Stimulated activated CD4-positive, alpha-beta T cell treated with anti-CD3 and anti-CD28 coated beads, TNF-alpha, amount 100 ng/mL, for 4 hours (primary cell): ENCODE results near the gene DCC.

ENCODE experiments used
- DNase-seq, 3 experiments: peaks; one replicate each; pipeline ENCODE4 v3.0.0-alpha.2; 2020; ENCODE audit warnings: low read depth in 3 of 3

DCC gene

DNA sequence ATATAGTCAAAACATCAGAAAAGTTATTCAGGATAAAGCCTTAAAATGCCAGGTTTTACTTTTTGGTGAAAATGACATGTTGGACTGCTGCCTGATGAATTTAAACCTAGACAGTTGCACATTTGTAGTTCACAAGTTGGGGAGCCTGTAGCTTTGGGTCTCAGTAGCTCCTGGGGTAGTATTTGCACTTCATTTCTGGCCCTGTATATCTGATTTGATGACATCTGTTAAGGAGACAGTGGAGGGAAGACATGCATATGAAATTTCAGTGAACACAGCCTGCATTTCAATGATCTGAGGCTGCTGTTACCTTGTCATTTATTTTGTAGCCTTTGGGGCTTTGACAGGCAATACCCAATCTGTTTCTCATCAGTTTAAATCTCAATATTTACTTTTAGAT is 156.4 kb downstream of the DCC start:
- DNase-seq, result no peak

DNA sequence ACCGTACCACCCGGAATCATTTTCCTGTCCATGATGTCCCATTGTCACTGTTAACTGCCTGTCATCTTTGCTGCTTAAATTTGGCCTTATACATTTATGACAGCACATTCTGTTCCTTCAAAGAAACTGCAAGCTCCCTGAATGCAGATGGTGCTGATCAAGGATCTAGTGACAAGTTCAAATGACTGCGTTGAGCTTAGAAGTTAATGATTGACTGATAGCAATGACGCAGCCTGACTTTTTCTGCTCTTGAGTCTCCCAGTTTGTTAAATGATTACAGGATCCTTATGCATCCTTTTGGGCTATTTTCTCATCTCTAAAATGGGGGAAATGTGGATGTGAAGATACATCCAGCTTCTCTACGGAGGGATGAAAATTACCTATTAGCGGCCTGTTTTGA is 159.0 kb downstream of the DCC start:
- DNase-seq, result no peak

DNA sequence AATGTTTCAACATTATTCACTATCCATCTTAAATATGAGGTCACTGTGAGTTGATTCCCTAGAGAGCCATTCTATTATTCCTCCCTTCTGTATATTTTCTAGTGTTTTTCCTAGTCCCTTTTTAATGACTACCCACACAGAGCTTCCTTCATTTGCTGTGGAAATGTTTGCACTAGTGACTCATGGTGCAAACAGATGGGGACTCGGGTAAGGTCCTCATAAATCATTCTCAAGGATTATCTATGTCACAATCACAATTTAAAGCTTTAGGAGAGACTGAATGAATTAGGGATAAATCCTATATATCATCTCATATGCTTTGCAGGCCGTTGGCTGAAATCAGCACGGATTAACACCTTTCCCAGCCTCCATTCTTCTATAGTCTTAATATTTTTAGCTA is 159.6 kb downstream of the DCC start:
- no peak for DNase-seq

DNA sequence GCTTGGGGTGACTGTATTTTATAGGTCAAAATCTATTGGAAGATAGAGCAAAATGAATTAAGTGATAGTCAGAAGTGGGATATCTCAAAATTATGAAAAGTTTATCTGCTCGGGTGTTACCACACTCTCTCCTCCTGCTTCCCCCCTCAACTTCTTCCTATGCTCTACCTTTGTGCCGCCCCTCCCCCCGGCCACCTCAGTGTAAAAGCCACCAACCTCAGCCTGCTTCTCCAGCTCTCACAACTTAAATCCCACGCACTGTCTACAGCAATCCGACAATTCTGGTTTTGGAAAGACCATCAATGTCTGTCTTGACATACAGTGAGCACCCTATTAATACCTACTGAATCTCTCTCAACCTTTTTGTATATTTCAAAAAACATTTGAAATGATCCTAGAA is 164.6 kb downstream of the DCC start:
- DNase-seq, result no peak

DNA sequence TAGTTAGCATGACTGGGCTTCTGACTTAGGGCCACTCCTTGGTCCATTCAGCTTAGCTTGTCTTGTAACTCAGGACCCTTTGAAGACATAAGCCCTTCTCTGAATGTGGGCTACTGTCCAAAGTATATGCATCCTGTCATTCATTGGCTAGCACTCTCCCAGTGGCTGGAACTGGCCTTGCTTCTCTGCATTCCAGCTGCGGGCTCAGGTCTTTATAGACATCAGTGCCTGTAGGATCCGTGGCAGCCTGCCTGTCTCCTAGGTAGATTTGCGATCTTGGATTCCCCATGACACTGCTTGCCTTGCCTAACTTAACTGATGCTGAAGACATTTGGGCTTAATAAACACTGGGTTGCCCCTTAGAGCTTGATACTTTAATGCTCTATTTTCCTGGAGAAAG is 170.1 kb downstream of the DCC start:
- DNase-seq, result no peak

DNA sequence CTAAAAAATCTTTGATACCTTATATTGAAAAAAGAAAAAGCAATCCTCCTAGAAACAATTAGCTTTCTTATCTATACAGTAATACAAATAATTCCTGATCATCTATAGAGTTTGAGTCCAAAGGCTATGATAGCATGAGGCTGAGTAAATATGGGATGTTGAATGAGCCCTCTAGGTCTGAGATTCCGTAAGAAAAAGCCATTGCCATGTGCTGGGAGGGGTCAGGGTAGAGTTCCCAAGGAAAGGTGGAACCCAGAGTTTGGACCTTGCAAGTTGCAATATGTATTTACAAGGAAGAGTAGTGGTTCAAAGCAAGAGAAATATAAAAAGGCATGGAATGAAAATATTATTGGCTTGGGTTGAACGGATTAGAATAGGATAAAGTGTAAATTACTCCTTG is 178.1 kb downstream of the DCC start:
- no peak for DNase-seq

DNA sequence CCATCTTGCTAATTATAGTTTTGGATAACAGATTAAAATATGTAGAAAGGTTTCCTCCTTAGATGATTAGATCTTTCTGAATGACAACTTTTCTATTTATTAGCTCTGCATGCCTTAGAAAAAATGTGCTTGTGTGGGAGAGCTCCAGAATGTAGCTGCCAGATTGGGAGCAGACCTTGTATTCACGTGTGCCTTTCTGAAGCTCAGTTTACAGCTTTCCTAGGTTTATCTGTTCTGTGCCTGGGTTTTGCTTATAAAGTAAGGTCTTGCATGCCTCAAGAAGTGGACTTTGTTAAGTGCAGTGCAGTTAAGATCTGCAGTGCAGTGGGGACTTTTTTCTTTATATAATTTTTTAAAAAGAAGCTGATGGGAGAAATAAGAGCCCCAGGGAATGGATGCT is 179.0 kb downstream of the DCC start:
- DNase-seq, result no peak

DNA sequence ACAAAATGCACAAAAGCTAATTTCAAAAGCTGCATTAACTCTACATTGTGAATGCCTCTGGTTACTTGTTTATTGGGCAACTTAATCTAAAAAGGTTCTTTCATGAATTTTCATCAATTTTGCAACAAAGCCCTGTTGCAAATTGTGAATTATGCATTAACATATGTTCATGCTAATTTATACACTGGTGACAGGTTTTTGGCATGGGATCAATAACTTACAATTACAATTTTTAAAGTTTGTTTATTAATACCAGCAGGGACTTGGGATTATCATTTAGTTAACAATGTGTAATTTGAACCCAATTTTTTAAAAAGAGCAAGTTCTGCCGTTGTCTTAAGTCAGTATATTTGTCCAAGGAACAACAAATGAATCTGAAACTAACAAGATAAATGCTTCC is 183.6 kb downstream of the DCC start:
- DNase-seq, result no peak

DNA sequence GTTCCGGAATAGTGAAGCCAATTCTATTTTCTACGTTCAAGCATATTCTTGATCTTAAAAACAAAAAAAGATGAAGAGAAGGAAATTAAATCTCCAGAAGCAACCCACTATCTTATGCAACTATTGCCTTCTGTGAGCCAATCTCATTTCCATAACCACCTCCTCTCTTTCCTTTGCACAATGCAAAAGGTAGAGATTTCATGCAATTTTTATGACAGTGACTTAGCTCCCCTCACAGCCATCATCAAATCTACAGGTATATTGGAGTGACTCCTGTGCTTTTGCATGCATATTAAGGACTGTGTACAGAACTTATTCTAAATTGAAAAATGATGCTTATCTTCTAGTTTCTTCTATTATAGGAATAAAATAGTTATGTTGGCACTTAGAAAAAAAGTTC is 191.8 kb downstream of the DCC start:
- no peak for DNase-seq

DNA sequence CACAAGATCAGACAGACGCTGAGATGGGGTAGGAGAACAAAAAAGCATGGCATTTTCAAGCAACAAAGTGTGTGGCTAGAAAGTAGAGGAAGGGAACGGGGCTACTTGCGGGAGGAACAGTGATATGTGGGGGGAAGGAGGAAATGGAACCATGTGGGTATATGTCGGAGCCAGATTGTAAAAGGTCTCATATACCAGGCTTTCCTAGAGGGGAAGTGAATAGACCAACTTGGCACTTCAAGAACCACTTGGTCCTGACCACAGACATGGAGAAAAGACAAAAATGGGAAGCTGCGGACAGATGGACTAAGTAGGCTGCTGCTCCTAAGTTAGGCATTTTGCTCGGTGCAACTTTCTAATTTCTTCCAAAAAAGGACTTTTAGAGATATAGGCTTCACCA is 196.0 kb downstream of the DCC start:
- no peak for DNase-seq

DNA sequence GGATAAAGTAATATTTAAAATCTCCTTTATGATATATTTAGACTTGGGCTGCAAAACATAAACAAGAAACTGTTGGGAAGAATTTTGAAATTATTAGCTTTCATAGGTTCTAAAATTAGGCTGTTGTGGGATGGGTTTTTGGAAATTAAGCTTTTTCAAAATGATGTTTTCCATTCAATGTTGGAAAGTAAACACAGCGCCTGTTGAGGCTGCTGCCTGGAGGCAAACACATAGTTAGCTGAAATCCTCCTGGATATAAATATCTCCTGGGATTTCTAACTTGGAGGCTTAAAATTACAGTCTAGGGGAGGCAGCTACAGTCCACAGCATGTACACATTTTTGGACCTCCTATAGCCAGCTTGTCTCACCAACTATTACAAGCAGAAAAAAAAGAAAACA is 197.3 kb downstream of the DCC start:
- DNase-seq, result no peak

DNA sequence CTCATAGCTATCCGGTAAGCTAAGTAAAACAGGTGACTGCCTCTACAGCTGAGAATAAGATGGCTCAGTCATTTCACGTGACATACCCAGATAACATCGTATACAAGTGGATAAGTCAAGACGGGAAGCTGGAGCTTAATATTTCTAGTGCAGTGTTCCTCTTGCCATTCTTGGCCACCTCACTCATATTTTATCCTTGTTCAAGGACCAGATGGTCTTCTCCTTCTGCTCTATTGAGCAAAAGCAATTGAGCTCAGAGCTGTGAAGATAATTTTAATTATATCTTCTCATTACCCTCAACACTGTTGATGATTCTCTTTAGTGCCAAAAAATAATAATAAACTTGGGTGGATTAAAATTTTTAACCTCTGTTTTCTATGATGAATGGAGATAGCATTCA is 201.1 kb downstream of the DCC start:
- DNase-seq, result no peak

DNA sequence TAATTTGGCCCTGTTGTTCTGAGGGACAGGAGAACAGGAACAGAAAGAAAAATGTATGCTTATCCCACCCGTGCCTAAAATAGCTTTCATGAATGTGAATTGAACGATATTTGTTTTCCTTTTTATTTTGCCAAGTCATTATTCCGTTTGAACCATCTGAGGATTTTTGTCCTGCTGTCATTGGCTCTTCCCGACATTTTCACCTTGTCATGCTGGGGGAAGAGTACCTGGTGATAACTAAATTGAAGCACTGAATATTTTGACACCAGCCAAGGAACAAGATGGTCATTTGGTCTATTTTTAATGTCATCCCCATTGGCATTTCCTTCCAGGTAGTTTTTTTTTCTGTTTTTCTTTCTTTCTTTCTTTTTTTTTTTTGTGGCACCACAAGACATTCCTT is 204.1 kb downstream of the DCC start:
- no peak for DNase-seq

DNA sequence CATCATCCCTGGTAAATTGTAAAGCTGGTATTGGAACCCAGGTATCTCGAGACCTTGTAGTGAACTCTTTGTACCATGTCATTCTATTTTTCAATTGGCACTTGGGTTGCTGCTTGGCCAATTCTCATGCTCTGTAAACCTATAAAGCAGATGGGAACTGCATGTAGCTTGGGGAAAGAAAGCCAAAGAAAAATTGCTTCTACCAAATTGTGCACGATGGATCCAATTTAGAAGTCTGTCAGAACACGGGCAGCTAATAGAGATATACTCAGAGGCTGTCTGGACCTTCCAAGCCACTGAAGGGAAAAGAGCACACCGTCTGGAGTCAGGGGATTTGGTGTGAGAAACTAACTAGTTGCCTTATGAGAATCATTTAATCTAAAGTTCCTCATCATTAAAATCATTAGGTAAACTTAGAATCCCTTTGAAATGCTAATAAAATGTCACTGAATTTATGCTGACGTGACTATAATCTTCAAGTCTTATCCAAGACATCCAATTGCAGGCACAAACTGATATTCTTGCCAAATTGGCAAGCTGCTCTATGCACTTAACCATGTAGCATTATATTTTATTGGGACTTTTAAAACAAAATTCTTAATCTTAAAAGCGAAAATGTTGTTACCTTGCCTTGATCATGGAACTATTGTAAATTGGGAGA is 206.8 kb downstream of the DCC start:
- no peak for DNase-seq

DNA sequence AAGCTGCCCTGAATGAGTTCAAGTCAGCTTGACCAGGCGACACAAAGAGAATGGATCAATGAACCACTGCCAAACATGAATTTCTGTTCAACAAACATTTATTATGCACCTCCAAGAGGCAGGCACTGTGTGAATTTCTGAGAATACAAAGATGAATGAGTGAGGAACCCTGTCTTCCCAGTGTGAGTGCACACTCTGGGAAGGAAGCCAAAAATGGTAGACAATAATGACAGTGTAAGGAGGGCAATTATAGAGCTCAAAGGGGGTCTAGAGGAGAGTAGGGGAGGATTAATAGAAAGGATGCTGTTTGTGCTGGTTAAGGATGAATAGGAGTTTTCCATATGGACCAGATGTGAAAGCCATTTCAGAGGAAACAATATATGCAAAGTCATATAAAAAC is 213.4 kb downstream of the DCC start:
- DNase-seq, result no peak

DNA sequence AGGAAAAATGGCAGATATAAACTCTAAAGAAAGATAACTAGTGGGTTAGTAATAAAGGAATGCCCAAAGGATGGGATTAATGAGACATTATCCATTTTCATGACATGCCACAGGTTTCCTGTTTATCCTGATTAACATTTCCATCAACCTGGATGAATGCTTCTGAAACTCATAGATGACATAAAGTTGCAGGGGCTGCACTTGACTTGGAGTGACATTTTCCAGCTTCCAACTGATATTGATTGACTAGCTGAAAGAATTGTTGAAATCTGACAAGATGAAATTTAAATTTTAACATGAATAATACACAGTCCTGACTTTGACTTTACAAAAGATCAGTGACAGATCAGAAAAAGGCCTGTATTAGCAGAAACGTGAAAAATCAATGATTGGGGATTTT is 214.2 kb downstream of the DCC start:
- DNase-seq, result no peak

DNA sequence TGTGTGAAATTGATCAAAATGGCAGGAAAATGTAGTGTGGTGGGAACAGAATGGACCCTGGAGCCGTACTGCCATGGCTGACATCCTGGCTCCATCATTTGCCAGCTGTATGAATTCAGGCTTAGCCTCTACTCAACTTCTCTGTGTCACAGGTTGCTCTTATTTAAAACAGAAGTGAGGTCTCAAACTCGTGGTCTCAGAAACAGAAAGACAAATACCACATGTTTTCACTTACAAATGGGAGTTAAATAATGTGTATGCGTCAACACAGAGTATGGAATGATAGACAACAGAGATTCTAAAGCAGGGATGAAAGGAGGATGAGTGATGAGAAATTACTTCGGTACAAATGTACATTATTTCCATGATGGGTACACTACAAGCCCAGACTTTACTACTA is 227.4 kb downstream of the DCC start:
- DNase-seq, result no peak

DNA sequence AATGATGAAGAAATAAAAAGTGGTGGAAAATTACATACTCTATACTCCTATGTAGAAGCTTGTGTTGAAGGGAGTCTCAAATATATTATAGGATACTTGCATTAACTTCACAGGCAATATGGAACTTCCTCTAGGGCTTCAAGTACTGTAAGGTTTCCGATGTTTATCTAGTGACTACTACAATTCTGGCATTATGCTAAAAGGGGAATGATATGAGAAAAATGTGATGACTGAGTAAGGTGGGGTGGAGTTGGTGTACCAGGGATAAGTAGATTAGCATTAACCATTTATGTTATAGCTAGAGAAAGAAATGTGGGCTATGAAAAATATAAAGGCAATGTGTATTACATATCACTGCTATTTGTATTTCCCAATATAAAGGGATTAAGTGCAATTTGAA is 229.5 kb downstream of the DCC start:
- DNase-seq, result no peak

DNA sequence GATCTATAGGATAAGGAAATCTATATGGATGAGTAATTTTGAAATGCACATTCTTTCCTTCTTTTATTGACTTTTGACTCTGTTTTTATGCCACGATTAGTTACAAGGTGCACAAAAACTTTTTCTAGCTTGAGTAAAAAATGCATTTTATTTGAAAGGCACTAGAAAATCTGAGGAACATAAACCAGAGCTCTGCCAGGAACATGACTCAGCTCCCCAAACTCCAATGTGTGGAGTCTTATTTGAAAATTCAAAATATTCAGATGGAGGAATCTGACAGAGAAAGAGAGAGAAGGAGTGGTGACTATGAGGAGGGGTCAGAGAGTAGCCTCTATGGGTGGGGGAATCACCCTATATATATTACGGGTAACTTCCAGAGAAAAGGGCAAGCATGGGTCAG is 231.0 kb downstream of the DCC start:
- DNase-seq, result no peak

DNA sequence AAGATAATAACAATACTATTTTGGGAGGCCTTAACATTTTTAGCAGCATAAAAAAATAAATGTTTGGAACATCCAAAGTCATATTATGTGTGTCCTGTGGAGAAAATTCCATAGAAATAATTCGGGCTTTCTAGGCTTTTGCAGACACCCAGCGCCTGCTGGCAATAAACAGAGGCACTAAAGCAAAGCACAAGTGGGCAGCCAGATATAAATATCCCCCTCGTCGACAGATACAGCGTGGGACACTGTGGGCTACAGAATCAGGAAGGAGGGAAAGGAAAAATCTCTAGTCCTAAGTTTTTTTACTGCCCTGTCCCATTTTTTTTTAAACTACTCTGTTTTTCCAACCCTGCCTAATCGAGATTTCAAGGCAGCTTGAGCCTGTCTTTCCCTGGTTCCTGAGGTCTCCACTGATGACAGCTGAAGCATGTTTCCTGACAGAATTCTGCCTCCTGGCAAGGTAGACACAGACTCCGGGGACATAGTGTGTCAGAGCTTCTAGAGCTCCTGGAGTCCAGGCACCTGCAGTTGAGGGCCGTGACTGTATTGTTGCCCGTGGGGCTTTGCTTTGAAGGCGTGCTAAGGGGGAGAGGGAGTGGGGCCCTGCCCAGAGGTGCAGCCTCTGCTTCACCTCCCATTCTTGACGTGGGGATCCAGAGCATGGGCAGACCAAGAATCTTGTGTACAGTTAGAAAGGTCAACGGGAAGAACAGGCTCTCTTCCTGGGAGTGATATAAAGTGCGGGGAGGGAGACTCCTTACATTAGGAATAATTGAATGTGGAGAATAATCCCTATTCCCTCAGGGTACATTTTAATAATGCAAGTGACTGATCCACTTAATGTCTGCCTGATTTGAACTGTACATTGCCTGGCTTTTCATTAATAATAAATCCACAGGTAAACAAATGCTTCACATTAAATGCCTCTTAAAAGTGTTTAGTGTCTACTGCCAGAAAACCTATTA is 232.3 kb downstream of the DCC start:
- no peak for DNase-seq

DNA sequence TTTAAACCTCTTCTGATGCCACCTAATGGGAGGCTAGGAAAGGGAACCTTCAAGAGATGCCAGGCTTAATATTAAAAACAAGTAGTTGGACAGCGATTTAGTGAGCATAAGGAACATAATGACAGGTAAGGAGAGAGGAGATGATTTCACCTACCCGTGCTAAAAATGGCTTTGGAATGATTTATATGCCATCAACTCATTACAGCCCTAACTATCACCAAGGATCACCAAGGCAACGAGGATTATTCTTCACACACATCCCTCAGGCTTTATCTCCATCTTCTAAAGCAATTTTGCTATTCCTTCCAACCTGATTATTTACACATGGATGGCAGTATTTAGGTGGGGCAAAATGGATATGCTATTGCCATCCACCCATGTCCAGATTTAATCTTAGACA is 237.8 kb downstream of the DCC start:
- DNase-seq, result no peak

DNA sequence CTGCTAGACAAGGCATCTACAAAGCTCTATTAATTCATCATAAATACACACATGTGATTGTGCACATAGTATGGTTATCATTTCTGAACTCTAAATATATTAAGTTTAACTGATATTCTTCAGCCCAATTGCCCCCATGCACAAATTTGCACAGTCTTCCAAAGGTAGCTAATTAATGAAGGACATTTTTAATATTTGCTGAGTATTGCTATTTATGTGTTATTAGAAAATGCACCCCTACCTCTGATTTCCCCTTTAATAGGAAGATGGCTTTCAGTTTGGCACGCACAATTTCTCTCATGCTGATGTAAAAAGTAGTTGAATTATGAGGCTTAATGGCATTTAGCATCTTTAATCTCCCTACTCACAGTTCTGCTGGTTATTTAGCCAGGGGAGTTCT is 242.1 kb downstream of the DCC start:
- no peak for DNase-seq

DNA sequence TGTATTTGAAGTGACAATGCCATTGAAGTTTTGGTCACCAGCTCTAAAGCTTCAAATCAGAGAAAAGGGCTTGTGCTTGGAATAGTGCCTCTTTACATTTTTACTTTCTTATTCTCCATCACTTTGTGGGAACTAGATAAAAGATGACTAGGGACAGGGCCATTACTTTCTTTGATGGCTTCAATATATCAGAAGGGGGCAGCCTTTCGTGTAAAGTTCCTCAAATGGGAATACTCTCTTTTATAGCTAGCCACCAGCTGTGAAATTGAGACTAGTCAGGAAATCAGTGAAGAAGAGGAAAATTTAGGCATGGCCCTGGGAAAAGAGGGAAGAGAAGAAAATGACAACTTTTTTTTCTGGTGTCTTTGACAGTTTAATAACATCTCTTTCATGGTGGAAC is 242.5 kb downstream of the DCC start:
- no peak for DNase-seq

DNA sequence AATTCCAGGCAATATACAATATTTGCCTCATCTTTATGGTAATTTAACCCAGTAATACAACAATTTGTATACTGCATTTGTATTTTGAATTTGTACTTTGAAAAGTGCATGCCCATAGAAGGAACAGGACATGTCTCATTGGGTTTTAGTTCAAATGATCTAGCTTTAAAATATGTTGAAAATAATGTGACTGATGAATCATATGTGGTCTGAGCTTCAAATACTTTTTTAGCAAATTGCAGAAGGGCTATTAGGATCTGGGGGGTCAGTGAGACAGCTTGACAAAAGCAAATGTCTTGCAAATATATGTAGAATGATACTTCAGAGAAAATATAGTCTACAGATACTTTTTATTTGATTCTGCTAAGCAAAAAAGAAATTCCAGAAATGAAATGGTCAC is 248.9 kb downstream of the DCC start:
- no peak for DNase-seq
